PFSK-1 (cell line): Measurements from ENCODE around the gene CYS1.

Experiments
- FOXP2 ChIP-seq: optimal IDR thresholded peaks from 2 replicates; pipeline ENCODE3; 2011; ENCODE audit warnings: borderline replicate concordance, control low read depth, inconsistent platforms; ENCODE audit not compliant: insufficient read depth; ENCODE audit errors: extremely low read length, extremely low read depth
- POLR2AphosphoS5 ChIP-seq: IDR thresholded peaks from 2 replicates; pipeline ENCODE4 v1.6.1; 2012; ENCODE audit warnings: low read depth, mild to moderate bottlenecking, control low read depth, low read length, moderate library complexity
- SIN3A ChIP-seq: IDR thresholded peaks from 2 replicates; pipeline ENCODE4 v1.6.1; 2012; ENCODE audit warnings: mild to moderate bottlenecking, low read length, moderate library complexity, borderline replicate concordance; ENCODE audit not compliant: insufficient read depth
- TAF1 ChIP-seq: IDR thresholded peaks from 2 replicates; pipeline ENCODE4 v1.6.1; 2012; ENCODE audit warnings: low read length, control low read depth, borderline replicate concordance; ENCODE audit not compliant: insufficient read depth

DNA sequence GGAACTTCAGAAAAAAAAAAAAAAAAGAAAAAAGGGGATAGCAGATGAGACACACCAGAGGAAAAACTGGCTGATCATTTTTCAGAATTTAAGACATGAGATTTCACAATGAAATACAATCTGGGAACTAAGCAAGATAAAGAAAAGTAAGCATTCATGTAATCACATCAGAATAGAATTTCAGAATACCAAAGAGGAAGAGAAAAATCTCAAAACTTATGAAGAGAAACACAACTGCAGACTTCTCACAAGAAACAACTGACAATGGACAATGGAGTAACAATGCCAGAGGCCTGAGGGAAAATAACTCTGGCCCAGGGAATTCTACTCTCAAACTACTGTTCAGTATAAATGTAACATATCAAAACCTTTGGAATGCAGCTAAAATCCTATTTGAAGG lies 29.1 kb upstream of the CYS1 start:
- TF ChIP-seq POLR2AphosphoS5 (no peak), TAF1 (no peak), FOXP2 (no peak), SIN3A (no peak)
